Endothelial cell of umbilical vein (primary cell): ENCODE data around the gene CAMK2D.

Source experiments
- CTCF ChIP-seq, 2 donors: IDR thresholded peaks; 1 replicate in 1 of 2; 2 replicates in 1 of 2; pipeline ENCODE4 v1.5.1; 2011; ENCODE audit warnings: low read length in 2 of 2, mild to moderate bottlenecking in 2 of 2, moderate library complexity in 2 of 2, control low read depth in 1 of 2, inconsistent platforms in 1 of 2, low read depth in 1 of 2; ENCODE audit not compliant: insufficient read depth in 1 of 2; ENCODE audit errors: extremely low read depth in 1 of 2
- EZH2 ChIP-seq: IDR thresholded peaks from 2 replicates; pipeline ENCODE4 v1.6.1; 2012; ENCODE audit warnings: borderline replicate concordance, low read depth, mild to moderate bottlenecking, moderate library complexity, low read length, inconsistent platforms; ENCODE audit not compliant: severe bottlenecking
- FOS ChIP-seq: IDR thresholded peaks from 2 replicates; pipeline ENCODE4 v1.6.1; 2011; ENCODE audit warnings: mild to moderate bottlenecking, low read length, moderate library complexity, borderline replicate concordance; ENCODE audit not compliant: insufficient read depth
- MAX ChIP-seq: IDR thresholded peaks from 2 replicates; pipeline ENCODE4 v1.6.1; 2011; ENCODE audit not compliant: insufficient read depth, insufficient read length
- MYC ChIP-seq: IDR thresholded peaks from one replicate; pipeline ENCODE4 v1.6.1; 2011; ENCODE audit warnings: mild to moderate bottlenecking, low read depth, low read length
- POLR2A ChIP-seq: IDR thresholded peaks from 2 replicates; pipeline ENCODE4 v1.6.1; 2012; ENCODE audit warnings: low read depth, mild to moderate bottlenecking, control low read depth, low read length

GRCh38 chr4:113740857-113741379, 20.6 kb downstream of the CAMK2D start:
- no peak for TF ChIP-seq CTCF (IDR thresholded peaks at IDR 0.05; ENCODE audit: extremely low read depth in 1 of 2, insufficient read depth in 1 of 2, low read depth in 1 of 2, low read length in 2 of 2)
- no peak for TF ChIP-seq EZH2
- TF ChIP-seq POLR2A, result no peak
- no peak for TF ChIP-seq MAX
- no peak for TF ChIP-seq FOS
- no peak for TF ChIP-seq MYC
